Stimulated activated CD8-positive, alpha-beta memory T cell treated with anti-CD3 and anti-CD28 coated beads, Interleukin-15, amount 100 ng/mL, for 4 hours (primary cell): ENCODE results near the gene CRADD.
"Not testable (repeated sequence)": the region's sequence is repeated elsewhere in the genome, so short reads cannot be mapped to it uniquely, and the experiment has no call there.

ENCODE experiments used
- DNase-seq, 2 donors: peaks; one replicate each; pipeline ENCODE4 v3.0.0-alpha.2; 2020; ENCODE audit warnings: low read depth in 2 of 2

Gene CRADD

GRCh38 chr12:93757792-93758694 is 80.9 kb downstream of the CRADD start:
- DNase-seq = no peak

- DNase-seq = no peak
These were observed 81.7 kb downstream of the CRADD start for GRCh38 chr12:93758801-93759373.

- DNase-seq = no peak
These were observed 82.4 kb downstream of the CRADD start for GRCh38 chr12:93759512-93760081.

- DNase-seq = no peak
These were observed 83.2 kb downstream of the CRADD start for GRCh38 chr12:93760275-93760875.

- no peak for DNase-seq
These were observed 85.0 kb downstream of the CRADD start for GRCh38 chr12:93762059-93762719.

GRCh38 chr12:93762912-93763553 is 85.9 kb downstream of the CRADD start:
- DNase-seq = no peak

- DNase-seq = no peak
These were observed 86.6 kb downstream of the CRADD start for GRCh38 chr12:93763746-93764147.

- DNase-seq = no peak
These were observed 89.2 kb downstream of the CRADD start for GRCh38 chr12:93766371-93766770.

- no peak for DNase-seq
These were observed 89.8 kb downstream of the CRADD start for GRCh38 chr12:93766796-93767523.

- DNase-seq = no peak
These were observed 90.3 kb downstream of the CRADD start for GRCh38 chr12:93767524-93767863.

- DNase-seq = no peak
These were observed 95.0 kb downstream of the CRADD start for GRCh38 chr12:93772003-93772700.

- peak; percentile 18 to 53 for DNase-seq
These were observed 96.1 kb downstream of the CRADD start for GRCh38 chr12:93773122-93773871.

- no peak for DNase-seq
These were observed 99.4 kb downstream of the CRADD start for GRCh38 chr12:93776581-93777018.

GRCh38 chr12:93777254-93777653 is 100.1 kb downstream of the CRADD start:
- no peak for DNase-seq

- no peak for DNase-seq
These were observed 101.1 kb downstream of the CRADD start for GRCh38 chr12:93778306-93778705.

GRCh38 chr12:93778766-93779165 is 101.6 kb downstream of the CRADD start:
- DNase-seq = no peak

GRCh38 chr12:93780101-93780641 is 103.0 kb downstream of the CRADD start:
- DNase-seq = no peak

- DNase-seq = peak in 1 of 2 donors; percentile 24
These were observed 103.7 kb downstream of the CRADD start for GRCh38 chr12:93780886-93781285.

- not testable (repeated sequence) for DNase-seq
These were observed 104.8 kb downstream of the CRADD start for GRCh38 chr12:93781961-93782360.
